Transverse colon (tissue), 4 donors: Measurements from ENCODE around the gene EPHB2. TPM values are rescaled to one million over a fixed set of nuclear protein-coding genes. Genes with fewer than 3 reads are reported as not detected.

ENCODE experiments used
- DNase-seq: peaks from one replicate; pipeline ENCODE4 v3.0.0-alpha.2; 2019
- H3K27ac ChIP-seq, 4 donors: fragments of 200-600 bp; sonication (generic); 2 replicates each; pipeline ENCODE4 v1.5.1; 2016 to 2018; ENCODE audit warnings: inconsistent platforms in 4 of 4
- H3K27me3 ChIP-seq: fragments of 200-600 bp; sonication (generic); 2 replicates; pipeline ENCODE4 v1.5.1; 2017; ENCODE audit warnings: inconsistent platforms
- H3K36me3 ChIP-seq, 4 donors: fragments of 200-600 bp; sonication (generic); 2 replicates each; pipeline ENCODE4 v1.5.1; 2017 to 2019; ENCODE audit warnings: inconsistent platforms in 4 of 4
- H3K4me1 ChIP-seq, 4 donors: fragments of 200-600 bp; sonication (generic); 2 replicates each; pipeline ENCODE4 v1.5.1; 2017 to 2020; ENCODE audit warnings: inconsistent platforms in 4 of 4
- H3K4me3 ChIP-seq, 4 donors: fragments of 200-600 bp; sonication (generic); 1 replicate in 1 of 4; 2 replicates in 3 of 4; pipeline versions ENCODE4 v1.5.1 to v1.6.1; 2017 to 2019; ENCODE audit warnings: inconsistent platforms in 4 of 4
- H3K9me3 ChIP-seq, 2 donors: fragments of 200-600 bp; sonication (generic); 2 replicates each; pipeline ENCODE4 v1.5.1; 2017 to 2019; ENCODE audit warnings: inconsistent platforms in 2 of 2
- EP300 ChIP-seq: sonication (generic); formaldehyde crosslinking; IDR thresholded peaks from one replicate; pipeline ENCODE4 v1.6.1; 2017; ENCODE audit warnings: antibody characterized with exemption, low read depth
- POLR2A ChIP-seq: fragments of 450-650 bp; IDR thresholded peaks from one replicate; pipeline ENCODE4 v1.6.1; 2016; ENCODE audit warnings: antibody characterized with exemption, mild to moderate bottlenecking, moderate library complexity
- POLR2AphosphoS5 ChIP-seq, 3 donors: sonication (generic); formaldehyde crosslinking; IDR thresholded peaks; one replicate each; pipeline ENCODE4 v1.6.1; 2016; ENCODE audit warnings: antibody characterized with exemption in 3 of 3
- WGBS, 2 donors: methylation state at CpG; one replicate each; pipeline ENCODE4 v1.1.5; 2018; ENCODE audit warnings: low coverage in 1 of 2; 5-methylcytosine and 5-hydroxymethylcytosine counted together
- in situ Hi-C, 4 donors: fragments of 200-750 bp; cut with MboI; loops; one replicate each; pipeline versions ENCODE4 v1.15.0 to v1.15.1; 2017; ENCODE audit warnings: low sequenced_read_pairs in 3 of 4, low pct_ligation_motif_present in 1 of 4, low pct_unique_long_range_greater_than_20kb in 1 of 4
- intact Hi-C: fragments of 100-400 bp; cut with DNase I; formaldehyde crosslinking; loops from one replicate; pipeline ENCODE4 v1.15.1; 2023; ENCODE audit warnings: low total_unique reads
- total RNA-seq, 4 donors: library from RNA; depleted of rRNA; stranded (reverse); fragments of >200 nt; gene quantifications; one replicate each; pipeline ENCODE4 v1.1.0, GENCODE V29; 2016
- TF ChIP-seq, protein P1 (sequence below), 5 experiments: fragments of 200-600 bp in 3 of 5; fragments of 450-650 bp in 2 of 5; sonication (generic) in 3 of 5; IDR thresholded peaks; 1 replicate in 2 of 5; 2 replicates in 3 of 5; pipeline ENCODE4 v1.5.1; 2016 to 2017; ENCODE audit warnings: antibody characterized with exemption in 5 of 5, inconsistent platforms in 3 of 5, mild to moderate bottlenecking in 2 of 5, moderate library complexity in 1 of 5

Gene EPHB2
- total RNA-seq, 4 donors from 2014 or later, result 3.0 to 152 (median 27.9) TPM

DNA sequence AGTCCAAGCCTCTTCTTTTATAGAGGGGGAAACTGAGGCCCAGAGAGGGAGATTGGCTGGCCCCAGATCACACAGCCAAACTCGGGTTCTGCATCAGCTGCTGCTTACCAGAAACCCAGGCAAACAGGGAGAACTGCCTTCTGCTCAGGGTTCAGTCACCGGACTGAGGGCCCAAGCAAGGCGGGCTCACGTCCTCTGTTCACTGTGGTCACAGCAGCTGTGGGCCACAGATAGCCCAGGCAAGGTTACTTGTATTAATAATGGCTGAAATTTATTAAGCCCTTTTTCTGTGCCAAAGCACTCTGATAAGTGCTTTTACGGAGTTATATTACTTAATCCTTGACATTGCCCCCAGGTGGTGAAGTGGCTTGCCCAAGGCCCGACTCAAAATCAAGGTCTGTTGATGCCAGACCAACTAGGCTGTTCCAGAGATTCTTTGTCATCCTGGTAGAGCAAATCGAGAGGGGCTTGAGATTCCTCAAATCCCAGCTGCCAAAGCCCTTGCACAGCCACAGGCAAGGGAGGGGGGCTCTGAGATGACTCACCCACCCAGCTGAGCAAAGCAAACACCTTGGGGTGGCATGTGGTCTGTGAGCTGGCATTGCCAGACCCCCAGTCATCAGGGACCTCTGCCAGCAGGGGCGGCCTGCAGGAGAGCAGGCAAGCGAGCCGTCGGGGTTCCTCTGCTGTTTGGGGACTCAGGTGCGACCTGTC lies 36.5 kb downstream of the EPHB2 start:
- Histone ChIP-seq H3K4me1 (peaks cover 8 to 37% (median 23%) of the 10 kb centered on the region in 4 donors), H3K4me3 (no peak overlapping the region), H3K27ac (peak overlapping the region in 2 of 4 donors; percentile 1 to 50), H3K9me3 (no peaks in the 10 kb centered on the region), H3K27me3 (no peaks in the 10 kb centered on the region), H3K36me3 (no peaks in the 10 kb centered on the region)
- 77 to 80% methylated on average over 1 to 12 of the region's 12 CpGs for WGBS, 2 donors
- TF ChIP-seq POLR2A (no peak), POLR2AphosphoS5 (IDR thresholded peaks at IDR 0.05) (no peak), EP300 (no peak)
- TF ChIP-seq, protein P1, sequence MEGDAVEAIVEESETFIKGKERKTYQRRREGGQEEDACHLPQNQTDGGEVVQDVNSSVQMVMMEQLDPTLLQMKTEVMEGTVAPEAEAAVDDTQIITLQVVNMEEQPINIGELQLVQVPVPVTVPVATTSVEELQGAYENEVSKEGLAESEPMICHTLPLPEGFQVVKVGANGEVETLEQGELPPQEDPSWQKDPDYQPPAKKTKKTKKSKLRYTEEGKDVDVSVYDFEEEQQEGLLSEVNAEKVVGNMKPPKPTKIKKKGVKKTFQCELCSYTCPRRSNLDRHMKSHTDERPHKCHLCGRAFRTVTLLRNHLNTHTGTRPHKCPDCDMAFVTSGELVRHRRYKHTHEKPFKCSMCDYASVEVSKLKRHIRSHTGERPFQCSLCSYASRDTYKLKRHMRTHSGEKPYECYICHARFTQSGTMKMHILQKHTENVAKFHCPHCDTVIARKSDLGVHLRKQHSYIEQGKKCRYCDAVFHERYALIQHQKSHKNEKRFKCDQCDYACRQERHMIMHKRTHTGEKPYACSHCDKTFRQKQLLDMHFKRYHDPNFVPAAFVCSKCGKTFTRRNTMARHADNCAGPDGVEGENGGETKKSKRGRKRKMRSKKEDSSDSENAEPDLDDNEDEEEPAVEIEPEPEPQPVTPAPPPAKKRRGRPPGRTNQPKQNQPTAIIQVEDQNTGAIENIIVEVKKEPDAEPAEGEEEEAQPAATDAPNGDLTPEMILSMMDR (IDR thresholded peaks at IDR 0.05), result no peak
- intact Hi-C loops, result no loop called here
- in situ Hi-C loops, result no loop called here
- DNase-seq, result no peak

DNA sequence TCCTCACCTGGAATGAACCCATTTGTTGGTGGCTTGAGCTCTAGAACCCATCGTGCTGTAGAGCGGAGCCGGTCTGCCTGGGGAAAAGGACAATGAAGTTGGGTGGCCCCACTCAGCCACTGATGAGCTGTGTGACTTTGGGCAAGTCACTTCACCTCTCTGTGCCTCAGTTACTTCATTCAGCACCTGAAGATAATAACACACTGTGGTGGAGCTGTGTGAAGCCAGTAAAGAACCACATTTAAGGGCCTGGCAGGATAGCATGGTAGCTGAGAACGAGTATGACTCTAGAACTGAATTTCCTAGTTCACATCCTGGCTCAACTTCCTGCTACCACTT lies 37.1 kb downstream of the EPHB2 start:
- H3K9me3 ChIP-seq, result no peaks in the 10 kb centered on the region
- TF ChIP-seq POLR2AphosphoS5 (IDR thresholded peaks at IDR 0.05), result no peak
- no peak for TF ChIP-seq EP300
- TF ChIP-seq, protein P1 (IDR thresholded peaks at IDR 0.05), result no peak
- no peak for TF ChIP-seq POLR2A
- in situ Hi-C loops, result no loop called here
- WGBS, 2 donors, result 80 to 86% methylated on average over 1 to 4 of the region's 4 CpGs
- no peaks in the 10 kb centered on the region for H3K36me3 ChIP-seq
- no peaks in the 10 kb centered on the region for H3K27me3 ChIP-seq
- no peak overlapping the region for H3K27ac ChIP-seq
- H3K4me1 ChIP-seq, result peaks cover 8 to 37% (median 23%) of the 10 kb centered on the region in 4 donors
- DNase-seq, result no peak
- no peak overlapping the region for H3K4me3 ChIP-seq
- intact Hi-C loops, result no loop called here

DNA sequence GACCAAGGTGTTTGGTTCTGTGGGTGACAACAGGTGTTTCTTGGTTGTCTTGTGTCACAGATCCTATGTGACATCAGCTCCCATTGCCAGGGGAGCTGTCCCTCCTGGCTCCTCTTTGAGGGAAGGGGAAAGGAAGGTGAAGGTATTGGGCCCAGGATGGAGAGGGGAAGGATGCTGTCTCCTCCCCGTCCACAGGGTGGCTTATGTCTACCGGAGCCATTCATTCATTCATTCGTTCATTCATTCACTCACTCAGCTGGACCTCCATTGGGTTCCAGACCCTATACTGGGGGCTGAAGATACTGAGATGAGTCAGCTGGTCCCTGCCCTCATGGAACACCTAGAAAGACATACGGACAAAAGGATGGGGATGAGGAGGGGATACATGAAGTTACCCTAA lies 38.9 kb downstream of the EPHB2 start:
- Histone ChIP-seq H3K9me3 (no peaks in the 10 kb centered on the region), H3K4me3 (no peak overlapping the region), H3K36me3 (no peaks in the 10 kb centered on the region), H3K27ac (peak overlapping the region; percentile 66 to 70 (median 68)), H3K27me3 (no peaks in the 10 kb centered on the region), H3K4me1 (peaks cover 8 to 37% (median 23%) of the 10 kb centered on the region in 4 donors)
- 53% methylated on average over 4 of the region's 4 CpGs; no CpG with 5 or more reads in 1 of the 2 donors for WGBS, 2 donors
- intact Hi-C loops (no loop called here), in situ Hi-C loops (no loop called here)
- TF ChIP-seq POLR2AphosphoS5 (IDR thresholded peaks at IDR 0.05) (no peak), EP300 (no peak), POLR2A (no peak)
- TF ChIP-seq, protein P1 (IDR thresholded peaks at IDR 0.05), result no peak
- no peak for DNase-seq

DNA sequence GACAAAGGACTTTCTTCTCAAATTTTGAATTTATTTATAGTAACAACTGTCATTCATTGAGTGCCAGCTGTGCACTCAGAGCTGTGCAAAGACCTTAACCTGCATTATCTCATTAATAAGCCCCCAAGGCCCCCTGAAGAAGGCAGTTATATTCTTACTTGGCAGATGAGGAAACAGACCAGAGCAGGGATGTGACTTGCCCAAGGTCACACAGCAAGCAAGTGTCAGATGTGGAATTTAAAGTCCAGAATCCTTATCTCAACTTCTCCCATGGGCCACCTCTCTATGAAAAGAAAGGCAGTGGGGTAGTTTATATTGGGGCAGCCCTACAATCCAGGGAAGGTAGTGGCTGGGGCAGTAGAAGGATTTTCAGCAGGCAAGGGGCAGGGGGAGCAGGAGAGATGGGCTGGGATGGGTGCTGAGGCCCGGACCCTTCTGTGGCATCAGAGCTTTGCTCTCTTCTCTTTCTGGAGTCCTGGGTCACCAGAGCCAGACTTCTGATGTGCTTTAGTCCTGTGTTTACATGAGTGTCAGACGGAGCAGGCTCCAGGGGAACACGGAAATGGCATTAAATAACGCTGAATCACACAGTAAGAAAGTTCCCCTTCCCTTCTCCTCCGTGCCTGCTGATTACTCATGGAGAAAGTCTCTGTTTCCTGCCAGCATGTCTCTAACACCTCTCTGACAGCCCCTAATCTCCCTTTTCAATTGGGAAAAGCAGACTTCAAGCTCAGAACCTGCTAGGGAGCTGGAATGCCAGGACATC lies 39.5 kb downstream of the EPHB2 start:
- TF ChIP-seq POLR2A, result no peak
- TF ChIP-seq POLR2AphosphoS5 (IDR thresholded peaks at IDR 0.05), result peak in 2 of 3 donors; percentile 14 to 26
- TF ChIP-seq, protein P1 (IDR thresholded peaks at IDR 0.05), result no peak
- Histone ChIP-seq H3K9me3 (no peaks in the 10 kb centered on the region), H3K4me1 (peaks cover 8 to 37% (median 23%) of the 10 kb centered on the region in 4 donors), H3K36me3 (no peaks in the 10 kb centered on the region), H3K4me3 (no peak overlapping the region), H3K27ac (peak overlapping the region; percentile 66 to 70 (median 68)), H3K27me3 (no peaks in the 10 kb centered on the region)
- DNase-seq, result peak; percentile 37
- WGBS, 2 donors, result 0 to 4% methylated on average over 2 to 5 of the region's 5 CpGs
- intact Hi-C loops (no loop called here), in situ Hi-C loops (no loop called here)
